ENCODE results near the gene PDZD8. TPM values are rescaled to one million over a fixed set of nuclear protein-coding genes. Genes with fewer than 3 reads are reported as not detected.
"Not testable (repeated sequence)": the region's sequence is repeated elsewhere in the genome, so short reads cannot be mapped to it uniquely, and the experiment has no call there.

PDZD8 gene
- total and polyA plus RNA-seq, 9 donors = 9.0 to 19.4 (median 14.7) TPM

DNA sequence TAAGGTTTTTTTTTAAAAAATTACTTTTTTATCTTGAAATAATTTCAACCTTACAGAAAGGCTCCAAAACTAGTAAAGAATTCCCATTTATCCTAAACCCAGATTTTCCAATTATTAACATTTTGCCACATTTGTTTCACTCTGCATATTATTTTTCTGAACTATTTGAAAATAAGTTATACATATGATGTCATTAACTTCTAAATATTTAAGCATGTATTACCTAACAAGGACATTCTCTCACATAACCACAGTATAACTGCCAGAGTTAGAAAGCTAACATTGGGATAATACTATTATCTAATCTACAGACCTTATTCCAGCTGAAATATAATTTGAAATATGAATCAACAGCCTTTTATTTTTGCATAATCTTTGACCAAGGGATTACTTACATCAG lies 68.6 kb downstream of the PDZD8 start:
- H3K36me3 ChIP-seq (ENCODE audit: control insufficient read depth, insufficient read depth, low read length) = peaks cover 3% of the 10 kb centered on the region
- H3K27ac ChIP-seq (ENCODE audit: low read length) = no peak overlapping the region
- H3K4me3 ChIP-seq (ENCODE audit: low read length) = no peak overlapping the region
- no peak for DNase-seq
- no peaks in the 10 kb centered on the region for H3K27me3 ChIP-seq (ENCODE audit: control insufficient read depth, insufficient read depth, low read length)
- H3K4me1 ChIP-seq (ENCODE audit: control insufficient read depth, insufficient read depth, low read length) = no peaks in the 10 kb centered on the region
- H3K9me3 ChIP-seq (replicated peaks; ENCODE audit: control insufficient read depth, low read depth, low read length) = peaks cover 6% of the 10 kb centered on the region

DNA sequence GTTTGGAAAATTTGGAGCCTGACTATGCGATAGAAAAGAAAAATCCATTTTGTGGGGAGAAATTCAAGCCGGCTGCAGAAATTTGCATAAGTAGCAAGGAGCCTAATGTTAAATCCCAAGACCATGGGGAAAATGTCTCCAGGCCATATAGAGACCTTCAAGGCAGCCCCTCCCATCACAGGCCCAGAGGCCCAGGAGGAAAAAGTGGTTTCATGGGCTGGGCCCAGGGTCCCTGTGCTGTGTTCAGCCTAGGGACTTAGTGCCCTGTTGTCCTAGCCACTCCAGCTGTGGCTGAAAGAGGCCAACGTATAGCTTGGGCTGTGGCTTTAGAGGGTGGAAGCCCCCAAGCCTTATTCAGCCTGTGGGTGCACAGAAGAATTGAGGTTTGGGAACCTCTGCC lies 71.8 kb downstream of the PDZD8 start:
- not testable (repeated sequence) for H3K4me1 ChIP-seq (ENCODE audit: control insufficient read depth, insufficient read depth, low read length); H3K9me3 ChIP-seq (replicated peaks; ENCODE audit: control insufficient read depth, low read depth, low read length); H3K27me3 ChIP-seq (ENCODE audit: control insufficient read depth, insufficient read depth, low read length); DNase-seq; H3K4me3 ChIP-seq (ENCODE audit: low read length); H3K27ac ChIP-seq (ENCODE audit: low read length); H3K36me3 ChIP-seq (ENCODE audit: control insufficient read depth, insufficient read depth, low read length)
- WGBS (ENCODE audit: insufficient coverage) = 100% methylated on average over 2 of the region's 3 CpGs

DNA sequence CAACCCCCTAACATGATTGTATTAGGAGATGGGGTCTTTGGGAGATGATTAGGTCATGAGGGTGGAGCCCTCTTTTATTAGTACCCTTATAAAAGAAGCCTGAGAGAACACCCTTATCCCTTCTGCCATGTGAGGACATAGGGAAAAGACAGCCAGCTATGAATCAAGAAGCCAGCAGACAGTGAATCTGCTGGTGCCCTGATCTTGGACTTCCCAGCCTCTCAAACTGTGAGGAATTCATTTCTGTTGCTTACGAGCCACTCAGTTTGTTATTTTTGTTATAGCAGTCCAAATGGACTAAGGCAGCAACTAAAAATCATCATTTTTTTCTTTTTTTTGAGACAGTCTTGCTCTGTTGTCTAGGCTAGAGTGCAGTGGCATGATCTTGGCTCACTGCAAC lies 74.6 kb downstream of the PDZD8 start:
- peaks cover 6% of the 10 kb centered on the region for H3K9me3 ChIP-seq (replicated peaks; ENCODE audit: control insufficient read depth, low read depth, low read length)
- H3K4me1 ChIP-seq (ENCODE audit: control insufficient read depth, insufficient read depth, low read length) = no peaks in the 10 kb centered on the region
- H3K36me3 ChIP-seq (ENCODE audit: control insufficient read depth, insufficient read depth, low read length) = peaks cover 3% of the 10 kb centered on the region
- no peaks in the 10 kb centered on the region for H3K27me3 ChIP-seq (ENCODE audit: control insufficient read depth, insufficient read depth, low read length)
- DNase-seq = no peak
- WGBS (ENCODE audit: insufficient coverage) = 100% methylated on average over 1 of the region's 1 CpG
- no peak overlapping the region for H3K27ac ChIP-seq (ENCODE audit: low read length)
- no peak overlapping the region for H3K4me3 ChIP-seq (ENCODE audit: low read length)

DNA sequence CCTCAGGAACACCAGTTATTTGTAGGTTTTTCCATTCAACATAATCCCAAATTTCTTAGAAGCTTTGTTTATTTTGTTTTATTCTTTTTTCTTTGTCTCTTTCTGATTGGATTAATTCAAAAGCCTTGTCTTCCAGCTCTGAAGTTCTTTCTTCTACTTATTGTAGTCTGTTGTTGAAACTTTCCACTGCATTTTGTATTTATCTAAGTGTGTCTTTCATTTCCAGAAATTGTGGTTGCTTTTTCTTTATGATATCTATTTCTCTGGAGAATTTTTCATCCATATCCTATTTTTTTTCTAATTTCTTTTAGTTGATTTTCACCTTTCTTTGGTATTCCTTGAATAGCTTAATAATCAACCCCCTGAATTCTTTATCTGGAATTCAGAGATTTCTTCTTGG lies 75.8 kb downstream of the PDZD8 start:
- H3K4me1 ChIP-seq (ENCODE audit: control insufficient read depth, insufficient read depth, low read length) = no peaks in the 10 kb centered on the region
- H3K4me3 ChIP-seq (ENCODE audit: low read length) = no peak overlapping the region
- H3K36me3 ChIP-seq (ENCODE audit: control insufficient read depth, insufficient read depth, low read length) = no peaks in the 10 kb centered on the region
- no peak for DNase-seq
- peaks cover 6% of the 10 kb centered on the region for H3K9me3 ChIP-seq (replicated peaks; ENCODE audit: control insufficient read depth, low read depth, low read length)
- H3K27me3 ChIP-seq (ENCODE audit: control insufficient read depth, insufficient read depth, low read length) = no peaks in the 10 kb centered on the region
- no peak overlapping the region for H3K27ac ChIP-seq (ENCODE audit: low read length)

DNA sequence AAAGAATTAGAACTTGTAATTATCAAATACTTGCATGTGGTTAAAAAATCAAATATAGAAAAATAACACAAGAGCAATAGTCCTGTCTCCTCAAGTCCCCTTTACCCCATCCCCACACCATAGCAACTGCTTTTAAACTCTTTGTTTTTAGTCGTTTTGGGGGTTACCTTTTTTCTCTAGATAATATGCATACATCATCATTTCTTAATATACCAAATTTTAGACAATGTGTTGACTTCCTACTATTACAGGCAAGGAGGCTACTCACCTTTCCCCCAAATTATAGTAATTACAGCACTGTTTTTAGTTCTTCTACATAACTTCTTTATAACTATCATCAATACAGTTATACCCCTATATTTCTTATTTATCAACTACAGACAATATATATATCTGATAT lies 77.0 kb downstream of the PDZD8 start:
- Histone ChIP-seq H3K27me3 (ENCODE audit: control insufficient read depth, insufficient read depth, low read length) (no peaks in the 10 kb centered on the region), H3K27ac (ENCODE audit: low read length) (no peak overlapping the region), H3K4me3 (ENCODE audit: low read length) (no peak overlapping the region), H3K4me1 (ENCODE audit: control insufficient read depth, insufficient read depth, low read length) (no peaks in the 10 kb centered on the region), H3K36me3 (ENCODE audit: control insufficient read depth, insufficient read depth, low read length) (no peaks in the 10 kb centered on the region), H3K9me3 (replicated peaks; ENCODE audit: control insufficient read depth, low read depth, low read length) (no peaks in the 10 kb centered on the region)
- no CpG with 5 or more reads among the region's 1 CpG for WGBS (ENCODE audit: insufficient coverage)
- DNase-seq = no peak

DNA sequence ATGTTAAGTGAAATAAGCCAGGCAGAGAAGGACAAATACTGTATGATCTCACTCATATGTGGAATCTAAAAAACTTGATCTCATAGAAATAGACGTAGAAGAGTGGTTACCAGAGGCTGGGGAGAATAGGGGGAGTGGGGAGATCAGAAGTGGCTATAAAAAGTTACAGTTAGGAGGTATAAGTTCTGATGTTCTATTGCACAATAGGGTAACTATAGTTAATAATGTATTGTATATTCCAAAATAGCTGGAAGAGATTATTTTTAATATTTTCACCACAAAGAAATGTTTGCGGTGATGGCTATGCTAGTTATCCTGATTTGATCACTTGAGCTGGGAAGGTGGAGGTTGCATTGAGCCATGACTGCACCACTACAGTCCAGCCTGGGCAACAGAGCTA lies 80.5 kb downstream of the PDZD8 start:
- DNase-seq = no peak
- H3K4me3 ChIP-seq (ENCODE audit: low read length) = no peak overlapping the region
- no peaks in the 10 kb centered on the region for H3K27me3 ChIP-seq (ENCODE audit: control insufficient read depth, insufficient read depth, low read length)
- no peaks in the 10 kb centered on the region for H3K36me3 ChIP-seq (ENCODE audit: control insufficient read depth, insufficient read depth, low read length)
- H3K27ac ChIP-seq (ENCODE audit: low read length) = no peak overlapping the region
- H3K9me3 ChIP-seq (replicated peaks; ENCODE audit: control insufficient read depth, low read depth, low read length) = no peaks in the 10 kb centered on the region
- 80% methylated on average over 1 of the region's 2 CpGs for WGBS (ENCODE audit: insufficient coverage)
- H3K4me1 ChIP-seq (ENCODE audit: control insufficient read depth, insufficient read depth, low read length) = no peaks in the 10 kb centered on the region

DNA sequence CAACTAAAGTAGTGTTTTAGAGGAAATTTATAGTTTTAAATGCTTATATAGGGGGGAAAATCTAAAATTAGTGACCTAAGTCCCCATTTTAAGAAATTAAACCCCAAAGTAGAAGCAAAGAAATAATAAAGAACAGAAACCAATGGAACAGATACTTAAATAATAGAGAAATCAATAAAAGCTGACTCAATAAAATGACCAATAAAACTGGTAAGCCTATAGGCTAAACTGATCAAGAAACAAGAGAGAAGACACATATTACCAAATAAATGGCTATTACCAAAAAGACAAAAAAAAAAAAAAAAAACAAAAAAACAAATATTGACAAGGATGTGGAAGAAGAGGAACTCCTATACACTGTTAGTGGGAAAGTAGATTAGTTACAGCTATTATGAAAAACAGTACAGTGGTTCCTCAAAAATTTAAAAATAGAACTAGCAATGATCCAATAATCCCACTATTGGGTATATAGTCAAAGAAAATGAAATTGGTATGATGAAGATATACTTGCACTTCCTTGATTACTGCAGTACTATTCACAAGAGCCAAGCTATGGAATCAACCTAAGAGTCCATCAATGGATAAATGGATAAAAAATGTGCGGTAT lies 81.1 kb downstream of the PDZD8 start:
- no peaks in the 10 kb centered on the region for H3K27me3 ChIP-seq (ENCODE audit: control insufficient read depth, insufficient read depth, low read length)
- no peak for DNase-seq
- no peaks in the 10 kb centered on the region for H3K9me3 ChIP-seq (replicated peaks; ENCODE audit: control insufficient read depth, low read depth, low read length)
- WGBS (ENCODE audit: insufficient coverage) = no CpG with 5 or more reads among the region's 1 CpG
- H3K4me3 ChIP-seq (ENCODE audit: low read length) = no peak overlapping the region
- H3K4me1 ChIP-seq (ENCODE audit: control insufficient read depth, insufficient read depth, low read length) = no peaks in the 10 kb centered on the region
- H3K36me3 ChIP-seq (ENCODE audit: control insufficient read depth, insufficient read depth, low read length) = peaks cover 3% of the 10 kb centered on the region
- H3K27ac ChIP-seq (ENCODE audit: low read length) = no peak overlapping the region

DNA sequence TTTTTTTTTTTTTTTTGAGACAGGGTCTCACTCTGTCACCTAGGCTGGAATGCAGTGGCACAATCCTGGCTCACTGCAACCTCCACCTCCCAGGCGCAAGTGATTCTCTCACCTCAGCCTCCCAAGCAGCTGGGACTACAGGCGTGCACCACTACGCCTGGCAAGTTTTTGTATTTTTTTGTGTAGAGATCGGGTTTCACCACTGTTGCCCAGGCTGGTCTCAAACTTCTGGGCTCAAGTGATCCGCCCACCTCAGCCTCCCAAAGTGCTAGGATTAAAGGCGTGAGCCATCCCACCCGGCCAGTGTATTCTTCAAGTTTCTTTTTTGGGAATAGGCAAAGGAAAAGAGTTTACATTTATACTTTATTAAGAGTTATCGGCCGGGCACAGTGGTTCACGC lies 84.4 kb downstream of the PDZD8 start:
- WGBS (ENCODE audit: insufficient coverage) = 100% methylated on average over 1 of the region's 10 CpGs
- not testable (repeated sequence) for H3K27ac ChIP-seq (ENCODE audit: low read length); H3K9me3 ChIP-seq (replicated peaks; ENCODE audit: control insufficient read depth, low read depth, low read length); H3K36me3 ChIP-seq (ENCODE audit: control insufficient read depth, insufficient read depth, low read length); DNase-seq; H3K4me1 ChIP-seq (ENCODE audit: control insufficient read depth, insufficient read depth, low read length); H3K27me3 ChIP-seq (ENCODE audit: control insufficient read depth, insufficient read depth, low read length); H3K4me3 ChIP-seq (ENCODE audit: low read length)

DNA sequence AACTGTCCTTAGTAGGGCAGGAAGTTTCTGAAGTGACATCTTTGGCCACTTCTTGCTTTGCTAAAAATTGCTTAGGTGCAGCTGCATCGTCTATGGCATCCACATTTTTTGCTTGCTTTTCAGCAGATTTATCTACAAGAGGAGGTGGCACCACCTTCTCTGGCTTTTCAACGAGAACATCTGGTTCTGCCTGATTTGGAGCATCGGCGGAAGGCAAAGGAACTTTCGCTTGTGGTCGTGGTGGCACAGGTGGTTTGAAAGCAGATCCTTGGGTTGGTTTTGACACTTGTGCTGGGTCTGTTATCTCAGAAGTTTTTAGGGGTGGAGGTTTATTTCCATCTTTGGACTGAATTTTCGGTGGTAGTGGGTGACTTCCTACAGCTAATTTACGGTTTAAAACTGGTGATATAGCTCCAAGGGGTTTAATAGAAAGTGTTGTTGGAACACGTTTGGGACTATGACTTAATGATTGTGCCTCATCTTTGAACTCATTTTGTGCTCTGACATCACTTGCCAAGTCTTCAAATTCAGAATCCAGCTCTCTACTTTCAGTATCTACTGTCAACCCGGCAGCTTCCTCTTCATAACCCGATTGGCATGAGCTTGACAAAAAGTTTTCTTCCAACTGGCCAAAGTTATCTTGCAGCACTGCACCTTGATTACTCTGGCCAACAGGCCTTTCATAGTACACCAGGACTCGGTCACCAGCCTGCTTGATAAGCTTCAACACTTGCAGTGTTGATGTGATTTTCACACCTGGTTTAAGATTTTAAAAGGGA lies 90.3 kb downstream of the PDZD8 start:
- WGBS (ENCODE audit: insufficient coverage) = 91% methylated on average over 10 of the region's 12 CpGs
- peaks cover 17% of the 10 kb centered on the region for H3K36me3 ChIP-seq (ENCODE audit: control insufficient read depth, insufficient read depth, low read length)
- H3K9me3 ChIP-seq (replicated peaks; ENCODE audit: control insufficient read depth, low read depth, low read length) = no peaks in the 10 kb centered on the region
- H3K27me3 ChIP-seq (ENCODE audit: control insufficient read depth, insufficient read depth, low read length) = no peaks in the 10 kb centered on the region
- no peak overlapping the region for H3K27ac ChIP-seq (ENCODE audit: low read length)
- no peak overlapping the region for H3K4me3 ChIP-seq (ENCODE audit: low read length)
- no peaks in the 10 kb centered on the region for H3K4me1 ChIP-seq (ENCODE audit: control insufficient read depth, insufficient read depth, low read length)
- DNase-seq = no peak

DNA sequence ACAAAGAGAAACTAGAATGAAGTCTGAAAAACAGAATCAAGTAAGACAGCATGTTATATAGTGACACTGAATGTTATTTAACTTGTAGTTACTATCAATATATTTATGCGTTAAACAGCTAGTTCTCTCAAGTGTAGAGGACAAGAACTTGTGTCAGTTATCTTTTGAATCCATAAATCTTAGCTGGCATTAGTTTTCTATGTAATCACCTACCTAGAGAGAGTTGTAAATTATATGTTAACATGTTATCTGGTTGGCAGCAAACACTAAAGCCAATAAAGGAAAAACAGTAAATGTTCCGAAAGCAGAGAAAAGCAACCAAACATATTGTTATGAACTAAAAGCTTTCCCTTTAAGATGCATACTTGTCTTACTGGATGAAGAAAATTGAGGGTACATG lies 97.6 kb downstream of the PDZD8 start:
- H3K4me3 ChIP-seq (ENCODE audit: low read length) = no peak overlapping the region
- no CpG with 5 or more reads among the region's 2 CpGs for WGBS (ENCODE audit: insufficient coverage)
- H3K36me3 ChIP-seq (ENCODE audit: control insufficient read depth, insufficient read depth, low read length) = no peaks in the 10 kb centered on the region
- no peaks in the 10 kb centered on the region for H3K27me3 ChIP-seq (ENCODE audit: control insufficient read depth, insufficient read depth, low read length)
- H3K4me1 ChIP-seq (ENCODE audit: control insufficient read depth, insufficient read depth, low read length) = no peaks in the 10 kb centered on the region
- H3K27ac ChIP-seq (ENCODE audit: low read length) = no peak overlapping the region
- H3K9me3 ChIP-seq (replicated peaks; ENCODE audit: control insufficient read depth, low read depth, low read length) = no peaks in the 10 kb centered on the region
- DNase-seq = no peak

DNA sequence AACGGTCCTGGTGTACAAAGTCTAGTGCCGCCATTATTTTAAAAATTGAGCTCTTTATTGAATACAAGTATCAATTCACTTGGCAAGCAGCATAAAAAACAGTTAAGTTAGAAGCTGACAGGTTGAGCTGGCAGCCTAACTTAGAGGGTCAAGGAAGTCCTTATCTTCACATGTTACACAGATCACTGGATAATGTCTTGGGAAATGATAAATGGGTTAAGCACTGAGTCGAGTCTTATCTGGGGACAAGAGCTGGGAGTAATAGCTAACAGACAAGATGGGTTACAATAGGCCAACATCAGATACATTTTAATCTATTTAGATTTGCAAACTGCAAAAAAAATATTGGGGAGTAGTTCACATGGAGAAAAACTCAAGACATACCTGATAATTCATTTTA lies 100.1 kb downstream of the PDZD8 start:
- DNase-seq = no peak
- no peaks in the 10 kb centered on the region for H3K4me1 ChIP-seq (ENCODE audit: control insufficient read depth, insufficient read depth, low read length)
- H3K27ac ChIP-seq (ENCODE audit: low read length) = no peak overlapping the region
- no peaks in the 10 kb centered on the region for H3K27me3 ChIP-seq (ENCODE audit: control insufficient read depth, insufficient read depth, low read length)
- no peaks in the 10 kb centered on the region for H3K9me3 ChIP-seq (replicated peaks; ENCODE audit: control insufficient read depth, low read depth, low read length)
- no peaks in the 10 kb centered on the region for H3K36me3 ChIP-seq (ENCODE audit: control insufficient read depth, insufficient read depth, low read length)
- WGBS (ENCODE audit: insufficient coverage) = no CpG with 5 or more reads among the region's 3 CpGs
- no peak overlapping the region for H3K4me3 ChIP-seq (ENCODE audit: low read length)
